Measurements from ENCODE around the gene KLK13.

Gene KLK13, protein sequence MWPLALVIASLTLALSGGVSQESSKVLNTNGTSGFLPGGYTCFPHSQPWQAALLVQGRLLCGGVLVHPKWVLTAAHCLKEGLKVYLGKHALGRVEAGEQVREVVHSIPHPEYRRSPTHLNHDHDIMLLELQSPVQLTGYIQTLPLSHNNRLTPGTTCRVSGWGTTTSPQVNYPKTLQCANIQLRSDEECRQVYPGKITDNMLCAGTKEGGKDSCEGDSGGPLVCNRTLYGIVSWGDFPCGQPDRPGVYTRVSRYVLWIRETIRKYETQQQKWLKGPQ

DNA sequence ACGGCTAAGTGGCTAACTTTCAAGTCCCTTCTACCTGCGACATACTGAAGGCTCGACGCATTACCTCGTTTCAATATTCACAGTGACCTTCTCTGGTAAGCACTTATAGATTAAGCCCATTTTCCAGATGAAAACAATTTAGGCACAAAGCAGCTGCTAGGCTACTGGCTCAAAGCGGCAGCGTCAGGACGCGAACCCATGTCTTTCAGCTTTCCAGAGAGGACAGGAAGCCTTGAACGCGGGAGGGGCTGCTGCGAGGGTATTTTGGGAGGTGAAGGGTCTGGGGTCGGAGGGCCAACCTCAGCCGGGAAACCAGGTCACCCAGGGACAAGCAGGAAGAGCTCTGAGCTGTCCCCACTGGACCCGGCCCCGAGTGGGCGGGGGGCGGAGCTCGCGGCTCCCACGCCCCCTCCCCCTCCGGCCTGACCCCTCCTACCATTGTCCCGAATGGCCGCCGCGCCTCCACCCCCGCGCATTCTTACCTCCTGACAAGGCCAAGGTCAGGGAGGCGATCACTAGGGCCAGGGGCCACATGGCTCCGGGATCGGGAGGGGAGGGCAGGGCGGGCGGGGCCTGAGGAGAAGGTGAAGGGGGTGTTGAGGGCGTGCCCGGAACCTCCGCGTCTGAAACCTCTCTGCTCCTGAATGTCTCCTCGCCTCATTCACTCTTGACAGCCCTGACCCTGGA, at the start of gene KLK13:
Gene KLK13, minus strand, starts transcription at position 559 of the 687 bp plus-strand sequence. Its CDS starts 25 bp downstream, at position 534.
- no peak for DNase-seq (ENCODE audit: low read depth in 2 of 3, low spot score in 1 of 3)

DNA sequence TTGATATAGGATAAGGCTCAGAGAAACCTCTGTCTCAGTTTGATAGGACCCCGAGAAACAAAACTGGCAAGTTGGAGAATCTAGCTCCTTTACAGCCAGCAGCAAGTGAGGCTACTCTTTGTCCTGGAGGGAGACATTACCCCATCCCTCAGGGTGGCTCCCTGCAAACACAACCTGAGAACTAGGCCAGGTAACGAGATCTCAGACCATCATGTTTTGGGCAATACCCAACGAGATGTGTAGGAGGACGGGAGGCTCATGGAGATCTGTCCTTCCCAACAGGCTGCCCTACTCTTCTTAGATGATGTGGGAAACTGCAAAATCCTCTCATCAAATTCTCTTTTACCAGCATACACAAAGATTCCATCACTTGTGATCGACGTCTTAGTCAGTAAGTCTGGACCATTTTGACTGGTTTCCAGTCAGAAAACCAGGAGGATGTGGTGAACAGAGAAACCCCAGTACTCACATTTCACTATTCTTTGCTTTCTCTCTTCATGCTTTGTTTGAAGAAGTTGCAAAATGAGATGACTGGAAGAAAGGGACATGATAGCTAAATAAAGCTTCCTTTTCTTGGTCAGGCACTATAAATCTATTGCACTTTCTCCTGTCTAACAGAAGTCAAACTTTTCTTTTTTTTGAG, 49.3 kb upstream of the KLK13 start:
- DNase-seq (ENCODE audit: low read depth in 2 of 3, low spot score in 1 of 3), result no peak

DNA sequence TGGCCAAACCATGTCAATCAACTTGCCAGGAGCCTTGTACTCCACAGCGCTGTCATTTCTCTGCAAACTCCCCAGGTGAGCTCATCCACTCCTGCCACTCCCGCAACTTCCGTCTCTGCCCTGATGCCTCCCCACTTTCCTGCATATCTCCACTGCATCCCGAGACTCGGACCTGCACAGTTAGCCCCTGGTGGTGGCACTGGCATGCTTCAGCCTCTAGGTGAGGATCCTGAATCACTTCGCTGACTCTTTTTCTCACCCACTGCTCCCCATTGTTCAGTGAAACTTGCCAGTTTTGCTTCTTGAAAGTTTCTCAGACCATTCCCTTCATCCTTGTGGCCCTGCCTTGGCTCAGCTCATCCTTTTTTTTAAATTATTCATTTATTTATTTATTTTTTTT, 46.7 kb upstream of the KLK13 start:
- no peak for DNase-seq (ENCODE audit: low read depth in 2 of 3, low spot score in 1 of 3)

DNA sequence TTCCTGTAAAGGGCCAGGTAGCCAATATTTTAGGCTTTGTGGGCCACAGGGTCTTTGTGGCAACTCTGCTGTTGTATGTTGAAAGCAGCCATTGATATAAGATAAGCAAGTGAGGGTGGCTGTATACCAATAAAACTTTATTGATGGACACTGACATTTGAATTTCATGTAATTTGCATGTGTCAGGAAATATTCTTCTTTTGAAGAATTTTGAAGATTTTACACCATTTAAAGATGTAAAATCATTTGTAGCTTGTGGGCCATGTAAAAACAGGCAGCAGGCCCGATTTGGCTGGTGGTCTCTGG, 45.7 kb upstream of the KLK13 start:
- no peak for DNase-seq (ENCODE audit: low read depth in 2 of 3, low spot score in 1 of 3)

DNA sequence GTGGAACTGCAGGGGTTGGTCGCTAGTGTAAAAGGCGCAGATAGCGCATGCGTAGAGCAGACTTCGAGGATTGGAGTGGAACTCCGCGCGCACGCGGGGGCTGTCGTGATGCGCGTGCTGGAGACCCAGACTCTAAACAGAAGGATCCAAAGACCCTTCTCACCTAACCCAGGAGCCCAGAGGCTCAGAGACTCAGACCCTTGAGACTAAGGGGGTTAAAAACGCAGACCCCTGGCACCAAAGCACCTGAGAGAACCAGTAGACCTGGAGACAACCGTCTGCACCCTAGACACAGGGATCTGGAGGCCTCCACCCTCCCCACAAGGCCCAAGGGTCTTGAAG, 43.9 kb upstream of the KLK13 start:
- no peak for DNase-seq (ENCODE audit: low read depth in 2 of 3, low spot score in 1 of 3)

DNA sequence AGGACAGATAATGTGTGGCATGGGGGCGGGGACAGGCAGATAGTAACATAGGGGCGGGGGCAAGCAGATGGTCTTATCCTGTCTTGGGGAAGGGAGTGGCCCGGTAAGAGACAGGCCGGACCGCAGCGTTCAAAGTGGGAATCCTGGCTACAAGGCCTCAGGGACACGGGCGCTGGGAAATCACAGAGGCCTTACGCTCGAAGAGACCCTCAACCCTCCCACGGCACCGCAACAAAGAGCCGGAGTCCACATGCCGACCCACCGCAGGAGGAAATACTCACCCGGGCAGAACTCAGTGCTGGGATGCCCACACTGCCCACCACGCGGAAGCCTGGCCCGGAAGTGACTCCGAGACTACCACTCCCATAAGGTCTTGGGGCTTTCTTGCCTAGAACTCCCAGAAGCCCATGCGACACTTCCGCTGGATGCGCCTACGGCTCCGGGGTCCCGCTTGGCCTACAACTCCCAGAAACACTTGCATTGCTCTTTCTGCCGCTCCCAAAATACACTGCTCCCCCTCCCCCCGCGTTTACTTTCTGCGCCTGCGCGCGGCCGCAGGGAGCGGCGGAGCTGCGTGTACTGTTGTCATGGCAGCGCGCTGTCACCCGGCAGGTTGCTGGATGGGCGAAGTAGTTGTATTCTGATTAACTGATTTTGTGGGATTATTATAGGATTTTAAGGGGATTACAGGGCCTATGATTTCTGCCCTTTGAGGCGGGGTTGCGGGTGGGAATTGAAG, 43.3 kb upstream of the KLK13 start, which contains the start of gene CTU1:
Gene CTU1, minus strand, starts transcription at position 344 of the 739 bp plus-strand sequence. CDS start 3,840 bp downstream, outside the sequence.
- DNase-seq (ENCODE audit: low read depth in 2 of 3, low spot score in 1 of 3), result peak; percentile 97 to 98 (median 98)

DNA sequence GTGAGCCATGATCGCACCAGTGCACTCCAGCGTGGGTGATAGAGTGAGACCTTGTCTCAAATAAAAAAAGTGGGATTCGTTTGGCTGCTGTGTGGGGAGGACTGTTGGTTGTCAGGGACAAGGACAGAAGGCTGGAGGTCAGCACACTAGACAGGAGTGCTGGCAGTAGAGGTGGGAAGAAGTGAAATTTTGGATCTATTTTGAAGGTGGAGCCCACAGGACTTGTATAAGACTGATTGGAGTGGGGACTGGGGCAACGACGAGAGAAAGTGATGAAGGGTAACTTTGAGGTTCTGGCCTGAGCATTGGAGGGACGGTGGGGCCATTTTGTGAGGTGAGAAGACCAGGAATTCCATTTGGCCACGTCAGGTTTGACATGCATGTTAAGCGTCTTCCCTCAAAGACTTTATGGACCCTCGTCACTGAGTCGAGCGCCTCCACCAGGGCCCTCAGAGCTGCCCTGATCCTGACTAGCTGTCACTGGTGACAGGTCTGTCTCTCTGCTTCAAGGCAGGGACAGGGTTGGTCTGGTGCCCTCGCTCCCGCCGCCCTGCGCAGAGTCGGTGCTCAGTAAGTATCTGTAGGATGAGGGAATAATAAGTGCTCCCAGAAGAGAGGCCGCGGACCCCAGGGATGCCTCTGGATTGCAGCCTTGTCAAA, 42.6 kb upstream of the KLK13 start:
- DNase-seq (ENCODE audit: low read depth in 2 of 3, low spot score in 1 of 3), result peak in 1 of 3 donors; percentile 13

DNA sequence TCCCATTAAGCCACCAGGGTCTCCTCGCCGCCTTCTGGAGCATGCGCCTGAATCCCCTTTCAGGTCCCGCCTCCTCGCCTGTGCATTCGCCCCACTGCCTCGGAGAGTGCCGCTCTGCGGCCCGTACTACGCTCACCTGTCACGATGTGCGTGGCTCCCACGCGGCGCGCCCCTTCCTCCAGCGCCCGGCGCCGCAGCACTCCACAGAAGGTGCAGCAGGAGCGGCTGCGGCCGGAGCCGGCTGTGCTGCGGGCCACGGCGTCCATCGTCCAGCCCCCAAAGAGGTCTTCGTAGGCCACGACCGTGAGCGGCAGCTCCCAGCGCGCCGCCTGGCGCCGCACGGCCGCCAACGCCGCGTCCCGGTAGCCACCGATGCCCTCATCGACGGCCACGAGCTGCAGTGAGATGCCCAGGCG, 39.0 kb upstream of the KLK13 start:
- DNase-seq (ENCODE audit: low read depth in 2 of 3, low spot score in 1 of 3), result no peak

DNA sequence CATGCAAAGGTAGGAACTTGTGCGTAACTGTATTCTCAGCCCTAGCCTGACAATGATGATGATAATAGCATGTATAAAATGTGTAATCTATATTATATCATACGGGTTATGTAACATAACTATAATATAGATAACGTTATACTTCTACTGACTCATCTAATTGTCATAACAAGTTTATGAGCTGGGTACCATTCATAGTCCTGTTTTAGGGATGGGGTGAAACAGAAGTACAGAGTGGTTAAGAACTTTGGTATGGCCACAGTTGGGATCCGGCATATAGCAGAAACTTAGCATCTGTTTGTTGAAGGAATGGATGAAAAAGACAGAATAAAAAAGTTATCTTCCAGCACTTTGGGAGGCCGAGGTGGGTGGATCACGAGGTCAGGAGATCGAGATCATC, 38.1 kb upstream of the KLK13 start:
- no peak for DNase-seq (ENCODE audit: low read depth in 2 of 3, low spot score in 1 of 3)

DNA sequence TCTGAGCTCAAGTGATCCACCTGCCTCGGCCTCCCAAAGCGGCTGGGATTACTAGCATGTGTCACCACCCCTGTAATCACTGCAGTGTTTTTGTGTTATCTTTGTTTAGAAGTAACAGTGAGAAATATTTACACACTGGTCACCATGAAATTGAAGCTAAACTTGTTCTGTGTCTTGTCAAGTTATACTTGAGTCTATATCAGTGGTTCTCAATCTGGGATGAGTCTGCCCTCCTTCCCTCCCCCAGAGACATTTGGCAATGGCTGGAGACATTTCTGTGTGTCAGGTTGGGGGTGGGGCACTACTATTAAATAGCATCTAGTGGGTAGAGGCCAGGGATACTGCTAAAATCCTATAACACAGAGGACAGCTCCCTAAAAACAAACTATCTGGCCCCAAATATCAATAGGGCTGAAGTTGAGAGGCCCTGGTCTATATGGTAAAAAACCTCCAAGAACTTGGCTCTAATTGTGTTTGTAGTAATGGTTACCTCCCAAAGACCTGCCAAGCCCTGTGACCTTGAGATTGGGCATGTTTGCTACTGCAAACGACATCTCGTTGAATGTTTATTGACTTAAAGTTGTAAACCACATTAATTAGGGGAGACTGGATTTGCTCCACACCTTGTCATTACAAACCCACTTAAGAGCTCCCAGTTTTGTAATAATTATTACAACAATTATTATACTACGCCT, 36.4 kb upstream of the KLK13 start:
- DNase-seq (ENCODE audit: low read depth in 2 of 3, low spot score in 1 of 3), result no peak

DNA sequence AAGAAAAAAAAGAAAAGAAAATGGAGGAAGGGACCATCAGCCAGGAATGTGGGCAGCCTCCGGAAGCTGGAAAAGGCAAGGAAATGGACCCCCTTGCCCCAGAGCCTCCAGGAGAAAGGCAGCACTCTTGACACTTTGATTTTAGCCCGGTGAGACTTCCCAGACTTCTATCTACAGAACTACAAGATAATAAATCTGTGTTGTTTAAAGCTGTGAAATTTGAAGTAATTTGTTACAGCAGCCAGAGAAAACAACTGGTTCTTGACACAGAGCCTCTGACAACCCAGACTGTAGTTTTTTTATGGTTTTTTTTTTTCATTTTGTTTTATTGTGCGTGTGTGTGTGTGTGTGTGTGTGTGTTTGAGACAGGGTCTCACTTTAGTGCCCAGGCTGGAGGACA, 35.7 kb upstream of the KLK13 start:
- DNase-seq (ENCODE audit: low read depth in 2 of 3, low spot score in 1 of 3), result no peak

DNA sequence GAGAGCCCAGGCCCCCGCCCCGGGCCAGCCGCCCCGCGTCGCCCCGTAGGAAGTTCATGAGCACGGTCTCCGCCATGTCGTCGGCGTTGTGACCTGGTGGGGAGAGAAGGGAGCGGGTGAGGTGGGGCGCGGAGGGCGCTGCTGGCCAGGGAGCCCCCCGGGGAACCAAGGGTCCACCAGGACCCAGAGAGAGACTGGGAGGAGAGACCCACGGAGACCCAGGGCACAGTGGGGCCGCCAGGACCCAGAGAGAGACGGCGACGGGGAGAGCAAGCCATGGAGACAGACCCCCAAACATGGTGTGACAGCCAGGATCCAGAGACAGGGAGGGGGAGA, 34.1 kb upstream of the KLK13 start:
- DNase-seq (ENCODE audit: low read depth in 2 of 3, low spot score in 1 of 3), result no peak

DNA sequence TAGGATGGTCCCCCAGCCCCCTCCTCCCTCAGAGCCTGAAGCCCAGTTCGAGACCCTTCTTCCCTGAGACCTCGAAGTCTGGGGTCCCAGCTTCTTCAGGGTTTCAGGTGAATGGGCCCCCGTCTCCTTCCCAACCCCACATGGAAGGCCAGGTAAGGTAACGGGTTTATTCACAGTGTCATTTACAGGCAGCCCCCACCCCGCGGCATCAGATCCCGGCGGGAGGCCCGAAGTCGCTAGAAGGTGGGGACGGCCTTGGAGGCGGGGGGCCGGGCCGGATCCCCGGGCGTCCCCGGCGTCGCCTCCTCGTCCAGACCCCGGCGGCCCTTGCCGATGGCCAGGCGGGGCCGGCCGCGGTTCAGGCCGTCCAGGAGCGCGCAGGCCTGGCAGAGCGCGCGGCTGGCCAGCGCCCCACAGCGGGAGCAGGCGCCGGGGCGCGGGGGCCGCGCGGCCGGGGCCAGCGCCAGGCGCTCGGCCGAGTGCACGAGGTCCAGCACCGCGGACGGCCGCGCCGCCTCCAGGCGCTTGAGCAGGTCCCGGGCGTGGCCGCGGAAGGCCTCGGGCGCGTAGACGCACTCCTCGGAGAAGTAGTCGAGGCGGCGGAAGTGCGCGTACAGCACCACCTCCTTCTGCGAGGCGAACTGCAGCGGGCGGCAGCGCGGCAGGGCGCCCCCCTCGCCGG, 33.6 kb upstream of the KLK13 start:
- DNase-seq (ENCODE audit: low read depth in 2 of 3, low spot score in 1 of 3), result no peak

DNA sequence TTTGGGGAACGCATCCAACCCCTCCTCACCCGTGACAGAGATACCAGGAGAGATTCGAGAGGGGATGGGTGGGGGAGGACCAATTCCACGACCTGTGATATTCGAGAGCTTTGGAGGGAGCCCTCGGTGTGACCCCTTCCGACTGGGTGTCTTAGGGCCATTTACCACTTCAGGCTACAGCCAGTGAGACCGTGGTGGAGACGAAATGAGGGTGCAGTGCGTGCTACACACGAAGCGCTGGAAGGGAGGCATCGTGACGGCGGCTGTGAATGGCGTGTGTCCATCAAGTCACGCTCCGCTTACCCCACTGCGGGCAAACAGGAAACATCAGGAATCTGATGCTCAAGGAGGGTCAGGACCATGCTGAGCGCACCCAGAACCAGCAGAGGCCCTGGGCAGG, 32.9 kb upstream of the KLK13 start:
- no peak for DNase-seq (ENCODE audit: low read depth in 2 of 3, low spot score in 1 of 3)

DNA sequence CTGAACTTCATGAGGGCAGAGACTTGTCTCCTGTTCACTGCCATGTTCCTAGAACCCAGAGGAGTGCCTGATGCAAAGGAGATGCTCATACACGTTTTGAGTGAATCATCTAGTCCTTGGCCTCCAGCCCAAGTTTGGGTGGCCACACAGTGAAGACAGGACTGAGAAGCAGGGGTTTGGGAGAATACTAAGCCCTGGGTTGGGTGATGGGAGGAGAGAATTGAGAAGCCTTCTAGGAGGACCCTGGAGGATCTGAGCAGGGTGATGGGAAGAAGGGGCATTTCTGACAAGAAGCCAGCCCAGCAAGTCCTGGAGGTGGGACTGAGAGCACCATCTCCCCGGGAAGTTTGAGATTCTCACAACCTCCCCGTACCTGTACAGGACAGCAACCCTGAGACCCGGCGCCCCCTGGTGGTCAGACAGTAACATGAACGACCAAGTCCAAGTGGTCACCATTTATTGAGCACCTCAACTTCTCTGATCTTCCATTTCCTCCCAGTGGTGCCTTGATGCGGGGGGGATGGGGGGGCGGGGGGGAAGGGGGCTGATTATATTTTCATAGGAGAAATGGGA, 32.4 kb upstream of the KLK13 start:
- DNase-seq (ENCODE audit: low read depth in 2 of 3, low spot score in 1 of 3), result peak; percentile 43 to 71 (median 70)

DNA sequence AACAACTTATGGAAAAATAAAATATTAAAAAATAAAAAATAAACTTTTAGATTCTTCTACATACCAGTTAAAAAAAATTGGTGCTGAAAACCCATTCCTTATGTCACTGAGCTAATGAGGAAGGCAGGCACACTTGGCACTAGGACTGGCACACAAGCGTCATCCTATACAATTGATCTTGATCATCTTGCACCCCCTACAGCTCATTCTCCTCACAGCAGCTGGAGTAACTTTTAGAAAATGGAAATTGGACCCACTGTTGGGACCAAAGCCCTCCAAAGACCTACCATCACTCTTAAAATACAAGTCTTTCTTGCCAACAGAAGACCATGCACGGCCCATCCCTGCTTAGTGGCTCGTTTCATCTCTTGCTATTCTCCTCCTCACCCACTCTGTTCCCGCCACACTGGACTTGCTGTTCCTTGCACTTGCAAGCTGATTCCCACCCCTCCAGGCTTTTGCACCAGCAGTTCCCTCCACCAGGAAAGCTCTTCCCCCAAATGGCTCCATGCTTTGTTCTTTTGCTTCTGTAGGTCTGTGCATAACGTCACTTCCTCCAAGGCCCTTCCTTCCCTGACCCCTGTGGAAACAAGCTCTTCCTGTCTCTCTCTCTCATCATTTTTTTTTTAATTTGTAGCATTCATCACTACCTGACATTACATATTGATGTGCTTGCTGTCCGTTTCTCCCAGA, 31.7 kb upstream of the KLK13 start:
- no peak for DNase-seq (ENCODE audit: low read depth in 2 of 3, low spot score in 1 of 3)

DNA sequence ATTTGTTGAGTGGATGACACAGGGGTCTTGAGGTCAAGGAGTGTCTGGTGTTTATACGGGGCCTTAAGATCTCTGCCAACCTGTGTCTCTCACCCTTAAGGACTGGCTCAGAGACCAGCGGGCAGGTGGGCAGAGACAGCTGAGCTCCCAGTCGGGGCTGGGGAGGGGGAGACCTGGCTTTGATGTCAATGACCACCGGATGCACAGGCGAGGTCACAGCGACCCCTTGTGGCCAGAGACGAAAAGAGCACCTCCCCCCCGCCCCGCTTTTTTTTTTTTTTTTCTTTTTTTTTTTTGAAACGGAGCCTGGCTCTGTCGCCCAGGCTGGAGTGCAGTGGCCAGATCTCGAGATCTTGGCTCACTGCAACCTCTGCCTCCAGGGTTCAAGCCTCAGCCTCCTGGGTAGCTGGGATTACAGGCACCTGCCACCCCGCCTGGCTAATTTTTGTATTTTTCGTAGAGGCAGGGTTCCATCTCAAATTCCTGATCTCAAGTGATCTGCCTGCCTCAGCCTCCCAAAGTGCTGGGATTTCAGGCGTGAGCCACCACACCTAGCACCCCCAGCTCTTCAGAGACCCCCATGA, 29.9 kb upstream of the KLK13 start:
- no peak for DNase-seq (ENCODE audit: low read depth in 2 of 3, low spot score in 1 of 3)

DNA sequence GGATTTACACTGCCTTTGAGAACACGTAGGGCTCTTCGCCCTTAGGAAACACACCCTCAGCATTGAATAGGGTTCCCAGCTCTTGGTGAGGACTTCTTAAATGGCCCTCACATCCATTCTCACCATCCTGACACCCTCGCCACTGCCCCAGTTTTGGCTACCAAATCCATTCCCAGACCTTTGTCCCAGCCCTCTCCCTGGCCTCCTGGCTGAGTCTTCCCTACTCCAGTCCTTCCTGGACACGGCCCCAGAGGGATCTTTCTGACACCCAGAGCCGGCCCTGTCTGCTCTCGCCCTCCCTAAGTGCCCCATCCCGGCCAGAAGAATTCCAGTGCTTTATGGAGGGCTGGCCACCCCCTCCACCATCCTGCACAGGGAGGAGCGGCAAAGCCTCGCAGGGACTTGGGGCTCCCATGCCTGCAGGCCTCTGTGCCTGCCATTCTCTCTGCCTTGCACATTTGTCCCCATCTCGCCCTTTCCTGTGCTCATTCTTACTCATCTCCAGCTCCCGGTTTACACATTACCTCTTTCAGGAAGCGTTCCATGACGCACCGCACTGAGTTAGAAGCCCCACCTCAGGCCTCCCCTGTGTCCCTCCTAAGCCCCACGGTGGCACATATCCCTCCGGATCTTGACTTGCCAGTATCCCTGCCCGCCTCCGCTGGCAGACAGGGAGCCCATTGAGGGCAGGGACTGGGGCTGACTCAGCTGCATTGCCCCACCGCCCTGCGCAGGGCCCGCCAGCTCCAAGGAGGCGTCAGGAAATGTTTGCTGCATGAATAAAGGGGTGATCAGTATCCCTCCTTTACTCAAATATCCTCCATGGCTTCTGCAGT, 28.8 kb upstream of the KLK13 start:
- DNase-seq (ENCODE audit: low read depth in 2 of 3, low spot score in 1 of 3), result no peak
